CD4-positive, alpha-beta memory T cell (primary cell): Measurements from ENCODE around the gene CATSPERZ. TPM values are rescaled to one million over a fixed set of nuclear protein-coding genes. Genes with fewer than 3 reads are reported as not detected.
"Not testable (repeated sequence)": the region's sequence is repeated elsewhere in the genome, so short reads cannot be mapped to it uniquely, and the experiment has no call there.

Experiments used
- CTCF ChIA-PET: fragments of 350-600 bp; sonication (Branson Sonifier 250); formaldehyde crosslinking; loops from one replicate; lab custom pipeline; 2021; ENCODE audit warnings: inconsistent platforms; ENCODE audit not compliant: partially characterized antibody; lab: Charles Lee
- POLR2A ChIA-PET: fragments of 350-600 bp; sonication (Branson Sonifier 250); formaldehyde crosslinking; loops from one replicate; lab custom pipeline; 2021; ENCODE audit not compliant: partially characterized antibody; lab: Charles Lee
- DNase-seq, 5 donors: peaks; one replicate each; pipeline versions ENCODE4 v3.0.0 to v3.0.0-alpha.2; 2020 to 2022; ENCODE audit warnings: mixed read lengths in 1 of 5
- H3K27ac ChIP-seq: one replicate; pipeline ENCODE4 v1.7.0; 2013; ENCODE audit warnings: low read depth, low read length
- H3K27me3 ChIP-seq: 2 replicates; pipeline ENCODE4 v1.7.0; 2013; ENCODE audit warnings: mild to moderate bottlenecking, low read length, moderate library complexity; ENCODE audit not compliant: insufficient read depth
- H3K36me3 ChIP-seq: 2 replicates; pipeline ENCODE4 v1.7.0; 2013; ENCODE audit warnings: mild to moderate bottlenecking, low read length, moderate library complexity; ENCODE audit not compliant: insufficient read depth
- H3K4me1 ChIP-seq: 2 replicates; pipeline ENCODE4 v1.7.0; 2013; ENCODE audit warnings: mild to moderate bottlenecking, low read length, moderate library complexity; ENCODE audit not compliant: insufficient read depth
- H3K4me3 ChIP-seq, 2 donors: one replicate each; pipeline ENCODE4 v1.7.0; 2013; ENCODE audit warnings: low read length in 2 of 2, mild to moderate bottlenecking in 1 of 2
- H3K9me3 ChIP-seq, 2 donors: one replicate each; pipeline ENCODE4 v1.7.0; 2013; ENCODE audit warnings: low read length in 2 of 2, control low read depth in 1 of 2; ENCODE audit not compliant: control insufficient read depth in 1 of 2
- H3K27ac Mint-ChIP-seq, 7 donors: one replicate each; pipeline ENCODE4 v1.8.0; 2020 to 2021; ENCODE audit warnings: mixed read lengths in 7 of 7, mild to moderate bottlenecking in 6 of 7, inconsistent platforms in 3 of 7, moderate library complexity in 3 of 7
- H3K27me3 Mint-ChIP-seq, 2 donors: one replicate each; pipeline ENCODE4 v1.8.0; 2020 to 2021; ENCODE audit warnings: mixed read lengths in 2 of 2
- H3K36me3 Mint-ChIP-seq, 2 donors: one replicate each; pipeline ENCODE4 v1.8.0; 2020 to 2021; ENCODE audit warnings: mixed read lengths in 2 of 2, inconsistent platforms in 1 of 2, mild to moderate bottlenecking in 1 of 2
- H3K4me1 Mint-ChIP-seq, 4 donors: one replicate each; pipeline ENCODE4 v1.8.0; 2020 to 2021; ENCODE audit warnings: mixed read lengths in 4 of 4, mild to moderate bottlenecking in 1 of 4
- H3K4me3 Mint-ChIP-seq, 8 donors: one replicate each; pipeline ENCODE4 v1.8.0; 2020 to 2021; ENCODE audit warnings: mixed read lengths in 8 of 8, mild to moderate bottlenecking in 7 of 8, moderate library complexity in 6 of 8, inconsistent platforms in 3 of 8
- H3K9me3 Mint-ChIP-seq, 8 donors: one replicate each; pipeline ENCODE4 v1.8.0; 2020 to 2021; ENCODE audit warnings: mixed read lengths in 8 of 8, mild to moderate bottlenecking in 5 of 8, inconsistent platforms in 3 of 8, moderate library complexity in 1 of 8
- intact Hi-C: fragments of 100-400 bp; cut with micrococcal nuclease; formaldehyde crosslinking; loops from one replicate; pipeline ENCODE4 v1.15.1; 2023
- polyA plus RNA-seq, 2 donors: library from polyadenylated mRNA; unstranded; fragments of 300-500 nt; fragmentation: Illumina TruSeq; gene quantifications; one replicate each; pipeline ENCODE4 v1.2.3, GENCODE V29; 2021
- total RNA-seq, 2 experiments: library from RNA; stranded (reverse); gene quantifications; one replicate each; pipeline ENCODE4 v1.2.3, GENCODE V29; 2021

CATSPERZ gene
- total and polyA plus RNA-seq, 4 experiments from 2014 or later: not detected

DNA sequence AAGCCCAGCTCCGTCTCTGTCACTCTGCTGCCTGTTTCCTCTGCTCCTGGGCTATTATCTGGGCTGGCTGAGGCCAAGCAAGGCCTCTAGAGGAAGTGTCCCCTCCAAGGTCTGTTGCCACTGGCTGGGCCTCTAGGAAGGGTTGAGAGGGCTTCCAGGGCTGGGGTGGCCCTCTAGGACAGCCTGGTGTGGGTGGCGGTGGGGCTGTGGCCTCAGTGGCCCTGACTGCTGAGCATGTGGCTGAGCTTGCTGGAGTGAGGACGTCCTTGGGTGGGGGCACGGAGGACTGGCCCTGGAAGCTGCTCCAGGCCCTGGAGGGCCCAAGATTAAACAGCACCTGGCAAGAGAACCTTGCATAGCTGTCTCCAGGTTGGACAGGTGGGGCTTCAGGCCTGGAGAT is 23.8 kb downstream of the CATSPERZ start:
- CTCF ChIA-PET: interaction anchor here (2.5 kb wide), 1 partner anchor 19 kb away, joined by 5 read pairs; the partner anchor contains the start of gene ESRRA
- DNase-seq, H3K4me1 ChIP-seq, H3K27me3 ChIP-seq, H3K4me3 Mint-ChIP-seq, H3K9me3 ChIP-seq, H3K36me3 ChIP-seq, intact Hi-C loops, H3K4me3 ChIP-seq, H3K27me3 Mint-ChIP-seq, H3K27ac ChIP-seq, POLR2A ChIA-PET, H3K9me3 Mint-ChIP-seq: not testable (repeated sequence)
- peaks cover 8 to 15% (median 11%) of the 10 kb centered on the region in 4 donors for H3K4me1 Mint-ChIP-seq
- H3K36me3 Mint-ChIP-seq: peaks cover 9 to 13% of the 10 kb centered on the region in 2 donors
- peak overlapping the region in 2 of 7 donors; percentile 17 to 28 for H3K27ac Mint-ChIP-seq

DNA sequence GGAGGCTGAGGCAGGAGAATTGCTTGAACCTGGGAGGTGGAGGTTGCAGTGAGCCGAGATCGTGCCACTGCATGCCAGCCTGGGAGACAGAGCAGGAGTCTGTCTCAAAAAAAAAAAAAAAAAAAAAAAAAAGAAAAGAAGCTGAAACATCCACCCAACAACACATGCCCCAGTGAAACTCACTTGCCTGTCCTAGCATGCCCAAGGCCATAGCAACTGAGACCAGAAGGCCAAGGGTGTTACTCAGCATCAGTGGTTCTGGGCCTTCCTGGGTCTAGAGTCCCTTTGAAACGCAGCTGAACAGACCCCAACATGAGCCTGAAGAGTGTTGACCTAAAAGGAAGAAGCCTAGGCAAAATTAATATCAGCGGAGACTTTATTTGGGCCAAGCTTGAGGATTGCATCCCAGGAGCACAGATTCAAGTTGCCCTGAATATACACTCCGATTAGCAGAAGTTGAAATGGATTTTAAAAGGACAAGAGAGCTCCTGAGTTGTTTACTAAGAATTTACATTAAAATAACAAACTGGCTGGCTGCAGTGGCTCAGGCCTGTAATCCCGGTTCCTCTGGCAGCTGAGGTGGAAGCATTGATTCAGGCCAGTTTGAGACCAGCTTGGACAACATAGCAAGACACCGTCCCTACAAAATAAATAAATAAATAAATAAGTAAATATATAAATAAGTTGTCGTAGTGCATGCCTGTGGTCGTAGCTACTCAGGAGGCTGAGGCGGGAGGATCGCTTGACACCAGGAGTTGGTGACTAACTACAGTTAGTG is 24.7 kb downstream of the CATSPERZ start:
- Mint-ChIP-seq H3K27me3 (no peaks in the 10 kb centered on the region), H3K4me1 (peaks cover 4 to 8% (median 5%) of the 10 kb centered on the region in 4 donors), H3K4me3 (no peak overlapping the region), H3K27ac (peak overlapping the region in 1 of 7 donors; percentile 5), H3K9me3 (no peaks in the 10 kb centered on the region), H3K36me3 (peaks cover 9 to 13% of the 10 kb centered on the region in 2 donors)
- H3K9me3 ChIP-seq: no peaks in the 10 kb centered on the region
- H3K4me3 ChIP-seq: no peak overlapping the region
- CTCF ChIA-PET: interaction anchor here (1.0 to 1.1 kb wide), 2 partner anchors 20 to 24 kb away, joined by 3 to 5 read pairs; no protein-coding TSS in a partner anchor
- H3K27me3 ChIP-seq: no peaks in the 10 kb centered on the region
- POLR2A ChIA-PET: no interaction called here
- H3K4me1 ChIP-seq: no peaks in the 10 kb centered on the region
- intact Hi-C loops: no loop called here
- H3K36me3 ChIP-seq: no peaks in the 10 kb centered on the region
- H3K27ac ChIP-seq: no peak overlapping the region
- DNase-seq: no peak

DNA sequence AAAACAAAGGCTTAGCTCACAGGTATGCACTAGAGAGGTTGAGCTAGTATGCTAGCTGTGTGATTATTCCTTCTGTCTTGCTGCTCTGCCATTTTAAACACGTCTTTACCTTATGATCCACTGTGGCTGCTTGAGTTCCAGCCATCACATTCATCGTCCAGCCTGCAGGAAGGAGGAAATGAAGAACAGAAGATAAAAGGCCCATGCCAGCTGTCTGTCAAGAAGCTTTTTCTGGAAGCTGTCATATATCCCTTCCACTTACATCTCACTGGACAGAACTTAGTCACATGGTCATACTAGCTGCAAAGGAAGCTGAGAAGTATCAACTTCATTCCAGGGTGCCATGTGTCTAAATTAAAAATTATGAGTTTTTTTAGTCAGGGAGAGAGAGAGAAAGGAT is 27.2 kb downstream of the CATSPERZ start:
- Histone ChIP-seq H3K4me1 (peaks cover 12% of the 10 kb centered on the region), H3K36me3 (no peaks in the 10 kb centered on the region), H3K27me3 (no peaks in the 10 kb centered on the region), H3K4me3 (no peak overlapping the region), H3K9me3 (no peaks in the 10 kb centered on the region), H3K27ac (no peak overlapping the region)
- ChIA-PET POLR2A (no interaction called here), CTCF (interaction anchor here (1.0 kb wide), 1 partner anchor 9 kb away, joined by 7 read pairs; the partner anchor contains the start of gene PRDX5)
- intact Hi-C loops: no loop called here
- H3K36me3 Mint-ChIP-seq: no peaks in the 10 kb centered on the region
- H3K27me3 Mint-ChIP-seq: no peaks in the 10 kb centered on the region
- DNase-seq: no peak
- H3K27ac Mint-ChIP-seq: no peak overlapping the region
- no peak overlapping the region for H3K4me3 Mint-ChIP-seq
- peaks cover 5 to 8% (median 7%) of the 10 kb centered on the region in 4 donors for H3K4me1 Mint-ChIP-seq
- H3K9me3 Mint-ChIP-seq: no peaks in the 10 kb centered on the region

DNA sequence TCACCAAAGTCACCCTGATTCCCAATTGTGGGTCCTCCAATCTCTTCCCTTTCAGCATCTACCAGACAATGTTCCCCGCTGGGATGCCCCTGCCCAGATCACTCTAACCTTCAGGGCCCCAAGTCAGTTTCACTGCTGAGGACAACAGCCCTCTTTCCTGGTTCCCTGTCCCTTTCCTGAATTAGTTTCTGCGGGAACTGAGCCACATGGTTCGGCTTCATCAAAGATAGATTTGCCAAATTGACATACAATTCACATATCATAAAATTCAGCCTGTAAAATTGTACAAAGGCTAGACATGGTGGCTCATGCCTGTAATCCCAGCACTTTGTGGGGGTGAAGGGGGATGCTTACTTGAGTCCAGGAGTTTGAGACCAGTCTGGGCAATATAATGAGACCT is 27.8 kb downstream of the CATSPERZ start:
- H3K4me3 ChIP-seq: no peak overlapping the region
- Mint-ChIP-seq H3K4me3 (no peak overlapping the region), H3K36me3 (no peaks in the 10 kb centered on the region), H3K27ac (no peak overlapping the region), H3K4me1 (peaks cover 5 to 8% (median 7%) of the 10 kb centered on the region in 4 donors), H3K9me3 (no peaks in the 10 kb centered on the region), H3K27me3 (no peaks in the 10 kb centered on the region)
- no peak overlapping the region for H3K27ac ChIP-seq
- H3K4me1 ChIP-seq: peaks cover 12% of the 10 kb centered on the region
- ChIA-PET POLR2A (no interaction called here), CTCF (interaction anchor here (0.7 kb wide), 1 partner anchor 1761 kb away, joined by 3 read pairs; no protein-coding TSS in a partner anchor)
- intact Hi-C loops: no loop called here
- no peak for DNase-seq
- no peaks in the 10 kb centered on the region for H3K9me3 ChIP-seq
- no peaks in the 10 kb centered on the region for H3K36me3 ChIP-seq
- no peaks in the 10 kb centered on the region for H3K27me3 ChIP-seq

- Mint-ChIP-seq H3K36me3 (peaks cover 4 to 5% of the 10 kb centered on the region in 2 donors), H3K4me3 (no peak overlapping the region), H3K9me3 (no peaks in the 10 kb centered on the region), H3K4me1 (peaks cover 5 to 9% (median 8%) of the 10 kb centered on the region in 4 donors), H3K27ac (no peak overlapping the region), H3K27me3 (no peaks in the 10 kb centered on the region)
- Histone ChIP-seq H3K36me3 (no peaks in the 10 kb centered on the region), H3K9me3 (no peaks in the 10 kb centered on the region), H3K27ac (no peak overlapping the region), H3K4me1 (peaks cover 12% of the 10 kb centered on the region), H3K4me3 (no peak overlapping the region), H3K27me3 (no peaks in the 10 kb centered on the region)
- POLR2A ChIA-PET: interaction anchor here (0.6 to 2.2 kb wide), 7 partner anchors 9 to 1167 kb away, joined by 3 to 31 read pairs (median 4); partner anchors contain the start of genes CCDC88B, ESRRA, FERMT3 and PRDX5
- DNase-seq: no peak
- CTCF ChIA-PET: interaction anchor here (0.7 to 3.8 kb wide), 10 partner anchors 9 to 126 kb away, joined by 3 to 49 read pairs (median 4); partner anchors contain the start of genes FERMT3, PRDX5 and TRMT112
- intact Hi-C loops: loop anchor here (1.0 kb wide), 2 partner anchors 13 to 127 kb away; partner anchors contain the start of gene PRDX5
Measured at GRCh38 chr11:64330888-64331287, 30.7 kb downstream of the CATSPERZ start.

DNA sequence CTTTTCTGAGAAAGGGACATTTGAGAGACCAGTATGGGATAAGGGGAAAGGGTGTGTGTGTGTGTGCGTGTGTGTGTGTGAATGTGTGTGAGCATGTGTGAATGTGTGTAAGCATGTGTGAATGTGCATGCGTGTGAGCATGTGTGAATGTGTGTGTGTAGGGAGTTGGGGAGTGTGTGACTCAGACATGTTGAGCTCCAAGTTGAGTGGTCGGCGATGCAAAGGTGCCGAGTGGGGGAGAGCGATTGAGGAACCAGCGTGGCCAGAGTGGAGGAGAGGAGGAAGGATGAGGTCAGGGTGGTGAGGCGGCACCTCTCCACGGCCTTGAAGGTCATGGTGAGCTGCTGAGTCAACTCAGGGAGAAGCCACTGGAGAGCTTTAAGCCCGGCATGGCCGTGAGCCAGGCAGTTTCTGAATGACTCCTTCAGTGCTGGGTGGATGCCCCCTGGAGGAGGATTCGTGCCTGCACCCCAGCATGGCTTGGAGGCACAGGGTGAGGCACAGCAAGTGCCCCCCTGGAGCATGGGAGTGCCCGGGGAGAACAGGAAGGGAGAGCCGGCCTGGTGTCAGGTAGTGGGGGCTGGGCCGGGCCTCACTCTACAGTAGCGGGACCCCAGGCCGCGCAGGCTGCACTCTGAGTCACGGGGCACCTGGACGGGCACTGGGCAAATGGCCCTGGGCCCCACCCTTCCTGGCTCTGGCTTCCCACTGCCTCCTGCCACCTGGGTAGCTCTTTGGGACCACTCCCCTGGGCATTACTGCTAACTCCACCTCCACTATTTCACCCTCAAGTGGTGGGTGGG is 31.6 kb downstream of the CATSPERZ start:
- POLR2A ChIA-PET: interaction anchor here (0.8 to 2.2 kb wide), 6 partner anchors 8 to 127 kb away, joined by 3 to 31 read pairs (median 4); partner anchors contain the start of genes BAD, CCDC88B, ESRRA and FERMT3
- Histone ChIP-seq H3K36me3 (no peaks in the 10 kb centered on the region), H3K27me3 (no peaks in the 10 kb centered on the region), H3K27ac (no peak overlapping the region), H3K9me3 (no peaks in the 10 kb centered on the region), H3K4me3 (no peak overlapping the region), H3K4me1 (peaks cover 12% of the 10 kb centered on the region)
- intact Hi-C loops: loop anchor here (1.0 kb wide), 2 partner anchors 13 to 127 kb away; partner anchors contain the start of gene PRDX5
- peak; percentile 47 to 73 (median 54) for DNase-seq
- H3K9me3 Mint-ChIP-seq: no peaks in the 10 kb centered on the region
- no peaks in the 10 kb centered on the region for H3K27me3 Mint-ChIP-seq
- peaks cover 4 to 5% of the 10 kb centered on the region in 2 donors for H3K36me3 Mint-ChIP-seq
- H3K4me1 Mint-ChIP-seq: peaks cover 5 to 11% (median 8%) of the 10 kb centered on the region in 4 donors
- CTCF ChIA-PET: interaction anchor here (0.7 to 3.8 kb wide), 11 partner anchors 8 to 127 kb away, joined by 3 to 49 read pairs (median 4); partner anchors contain the start of genes CCDC88B, FERMT3, PRDX5 and TRMT112
- H3K27ac Mint-ChIP-seq: peak overlapping the region; percentile 11 to 92 (median 71)
- H3K4me3 Mint-ChIP-seq: peak overlapping the region in 4 of 8 donors; percentile 7 to 38 (median 36)
